Inflammatory macrophage treated with lipopolysaccharide for 4 hours (primary cell): ENCODE data around the gene SPATS2L.
A peak's percentile ranks its signal among the peaks of the same experiment; 100 is the strongest.

Source experiments
- DNase-seq: peaks from one replicate; pipeline ENCODE4 v3.0.0-alpha.2; 2020

SPATS2L gene

GRCh38 chr2:200447139-200447855, 140.8 kb downstream of the SPATS2L start:
- DNase-seq = no peak

GRCh38 chr2:200448455-200448854, 142.0 kb downstream of the SPATS2L start:
- DNase-seq = no peak

- DNase-seq = no peak
These were observed 142.7 kb downstream of the SPATS2L start for GRCh38 chr2:200449149-200449548.

- peak; percentile 52 for DNase-seq
These were observed 143.8 kb downstream of the SPATS2L start for GRCh38 chr2:200450288-200450687.

GRCh38 chr2:200451511-200451910, 145.0 kb downstream of the SPATS2L start:
- DNase-seq = peak; percentile 56

- no peak for DNase-seq
These were observed 145.9 kb downstream of the SPATS2L start for GRCh38 chr2:200452377-200452776.

- DNase-seq = no peak
These were observed 146.8 kb downstream of the SPATS2L start for GRCh38 chr2:200453142-200453852.

GRCh38 chr2:200453853-200454534, 147.5 kb downstream of the SPATS2L start:
- DNase-seq = no peak

GRCh38 chr2:200454927-200455801, 148.7 kb downstream of the SPATS2L start:
- peak; percentile 65 for DNase-seq

- peak; percentile 84 for DNase-seq
These were observed 149.5 kb downstream of the SPATS2L start for GRCh38 chr2:200455958-200456421.

GRCh38 chr2:200456567-200456966, 150.1 kb downstream of the SPATS2L start:
- DNase-seq = no peak

GRCh38 chr2:200459101-200459500, 152.6 kb downstream of the SPATS2L start:
- no peak for DNase-seq

GRCh38 chr2:200461846-200462710, 155.6 kb downstream of the SPATS2L start:
- DNase-seq = peak; percentile 87

- no peak for DNase-seq
These were observed 157.0 kb downstream of the SPATS2L start for GRCh38 chr2:200463452-200463851.

GRCh38 chr2:200466425-200467418, 160.2 kb downstream of the SPATS2L start:
- DNase-seq = peak; percentile 40

- no peak for DNase-seq
These were observed 161.6 kb downstream of the SPATS2L start for GRCh38 chr2:200467806-200468681.

- no peak for DNase-seq
These were observed 163.3 kb downstream of the SPATS2L start for GRCh38 chr2:200469708-200470211.

GRCh38 chr2:200470230-200470629, 163.7 kb downstream of the SPATS2L start:
- DNase-seq = no peak

GRCh38 chr2:200471324-200471848, 164.9 kb downstream of the SPATS2L start:
- no peak for DNase-seq
